ENCODE data around the gene GCNT2. TPM values are rescaled to one million over a fixed set of nuclear protein-coding genes. Genes with fewer than 3 reads are reported as not detected.

GCNT2 gene
- total RNA-seq, 1 donor from 2014 or later, result 21.2 TPM

DNA sequence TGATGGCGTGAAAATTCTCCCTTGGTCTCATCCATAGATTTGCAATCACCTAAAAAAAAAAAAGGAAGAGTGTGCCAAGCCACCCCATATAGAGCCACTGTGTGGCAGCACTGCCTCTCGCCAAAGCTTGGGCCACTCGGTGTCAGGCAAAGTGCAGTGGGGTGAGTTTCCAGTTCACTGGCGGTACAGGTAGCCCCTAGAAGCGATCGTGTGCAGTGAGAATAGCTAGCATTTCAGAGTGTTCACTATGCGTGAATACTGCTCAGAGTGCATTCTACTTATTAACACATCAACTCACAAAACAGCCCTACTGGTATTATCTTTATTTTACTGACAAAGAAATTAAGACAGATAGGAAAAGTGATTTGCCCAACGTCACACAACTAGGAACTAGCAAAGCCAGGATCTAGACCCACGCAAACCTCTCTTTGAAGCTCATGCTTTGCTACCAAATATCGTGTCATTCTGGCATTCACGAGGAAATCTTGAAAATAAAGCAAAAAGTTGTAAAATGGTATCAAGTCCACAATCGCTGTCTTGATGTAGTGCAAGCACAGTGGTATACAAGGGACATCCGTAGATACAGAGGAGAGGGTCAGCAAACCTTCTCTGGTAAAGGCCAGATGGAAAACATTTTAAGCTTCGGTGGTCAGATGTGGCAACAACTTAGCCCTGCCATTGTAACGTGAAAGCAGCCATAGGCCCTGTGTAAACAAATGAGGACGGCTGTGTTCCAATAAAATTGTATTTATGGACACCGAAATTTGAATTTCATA is 10.4 kb upstream of the GCNT2 start:
- H3K4me3 Mint-ChIP-seq, result peak overlapping the region; percentile 20

DNA sequence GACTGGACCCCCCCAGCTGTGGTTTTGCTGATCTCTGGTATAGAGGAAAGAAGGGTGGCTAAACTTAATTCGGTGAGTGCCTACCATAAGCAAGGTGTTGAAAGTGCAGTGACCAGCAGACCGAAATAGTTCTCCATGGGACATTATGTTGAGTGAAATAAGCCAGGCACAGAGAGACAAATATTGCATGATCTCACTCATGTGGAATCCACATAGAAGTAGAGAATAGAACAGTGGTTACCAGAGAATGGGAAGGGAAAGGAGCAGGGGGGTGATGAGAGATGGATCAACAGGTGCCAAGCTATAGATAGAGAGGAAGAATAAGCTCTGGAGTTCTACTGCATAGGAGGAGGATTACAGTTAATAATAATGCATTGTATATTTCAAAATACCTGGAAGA is 9.7 kb upstream of the GCNT2 start:
- Mint-ChIP-seq H3K27me3 (no peaks in the 10 kb centered on the region), H3K4me1 (ENCODE audit: unreplicated experiment) (peaks cover 14% of the 10 kb centered on the region), H3K4me3 (no peak overlapping the region), H3K27ac (peak overlapping the region; percentile 22), H3K9me3 (no peaks in the 10 kb centered on the region), H3K36me3 (no peaks in the 10 kb centered on the region)
- no peak for TF ChIP-seq CTCF (conservative IDR thresholded peaks at IDR 0.05)
- no peak for DNase-seq (ENCODE audit: extremely low spot score, unreplicated experiment)

More for the DNA sequence above, 10.4 kb upstream of the GCNT2 start:
- H3K36me3 Mint-ChIP-seq, result no peaks in the 10 kb centered on the region
- H3K9me3 Mint-ChIP-seq, result no peaks in the 10 kb centered on the region
- H3K4me1 Mint-ChIP-seq (ENCODE audit: unreplicated experiment), result peaks cover 14% of the 10 kb centered on the region
- peak overlapping the region; percentile 68 for H3K27ac Mint-ChIP-seq
- no peak for DNase-seq (ENCODE audit: extremely low spot score, unreplicated experiment)
- TF ChIP-seq CTCF (conservative IDR thresholded peaks at IDR 0.05), result peak; percentile 81
- H3K27me3 Mint-ChIP-seq, result no peaks in the 10 kb centered on the region

- Mint-ChIP-seq H3K27ac (no peak overlapping the region), H3K27me3 (no peaks in the 10 kb centered on the region), H3K36me3 (no peaks in the 10 kb centered on the region), H3K4me1 (ENCODE audit: unreplicated experiment) (peaks cover 14% of the 10 kb centered on the region), H3K4me3 (no peak overlapping the region), H3K9me3 (no peaks in the 10 kb centered on the region)
- no peak for DNase-seq (ENCODE audit: extremely low spot score, unreplicated experiment)
- TF ChIP-seq CTCF (conservative IDR thresholded peaks at IDR 0.05), result no peak
Measured at GRCh38 chr6:10513544-10513943, 7.6 kb upstream of the GCNT2 start.

DNA sequence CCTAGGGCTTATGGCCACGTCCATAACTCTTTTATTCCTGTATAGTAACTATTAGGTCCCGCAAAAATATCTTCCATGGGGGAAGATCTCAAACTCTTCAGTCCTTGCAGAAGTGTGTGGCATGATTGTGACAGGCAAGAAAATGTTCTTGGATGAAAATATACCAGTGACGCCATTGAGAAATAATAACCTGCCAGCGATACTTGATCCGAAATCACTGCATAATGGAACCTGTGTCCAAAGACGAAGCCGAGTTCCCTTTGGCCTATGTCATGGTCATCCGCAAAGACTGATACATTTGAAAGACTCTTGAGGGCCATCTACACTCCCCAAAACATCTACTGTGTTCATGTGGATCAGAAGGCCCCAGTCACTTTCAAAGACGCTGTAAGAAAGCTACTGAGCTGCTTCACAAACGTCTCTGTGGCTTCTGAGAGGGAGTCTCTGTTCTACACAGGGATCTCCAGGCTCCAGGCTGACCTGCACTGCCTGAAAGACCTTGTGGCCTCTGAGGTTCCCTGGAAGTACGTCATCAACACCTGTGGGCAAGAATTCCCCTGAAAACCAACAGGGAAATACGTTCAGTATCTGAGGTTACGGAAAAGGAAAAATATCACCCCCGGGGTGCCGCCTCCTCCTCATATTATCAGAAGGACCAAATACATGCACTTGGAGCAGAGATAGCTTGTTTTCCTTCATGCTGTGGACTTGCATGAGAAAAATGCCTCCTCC is 6.9 kb upstream of the GCNT2 start:
- no peak for TF ChIP-seq CTCF (conservative IDR thresholded peaks at IDR 0.05)
- Mint-ChIP-seq H3K27ac (no peak overlapping the region), H3K27me3 (no peaks in the 10 kb centered on the region)

GRCh38 chr6:10516953-10517352 is 4.2 kb upstream of the GCNT2 start:
- H3K36me3 Mint-ChIP-seq, result no peaks in the 10 kb centered on the region

More for the DNA sequence above, 6.9 kb upstream of the GCNT2 start:
- no peaks in the 10 kb centered on the region for H3K36me3 Mint-ChIP-seq
- no peaks in the 10 kb centered on the region for H3K9me3 Mint-ChIP-seq
- H3K4me1 Mint-ChIP-seq (ENCODE audit: unreplicated experiment), result peaks cover 19% of the 10 kb centered on the region
- no peak for DNase-seq (ENCODE audit: extremely low spot score, unreplicated experiment)
- H3K4me3 Mint-ChIP-seq, result no peak overlapping the region

More at GRCh38 chr6:10516953-10517352, 4.2 kb upstream of the GCNT2 start:
- Mint-ChIP-seq H3K4me3 (no peak overlapping the region), H3K9me3 (no peaks in the 10 kb centered on the region), H3K27ac (no peak overlapping the region), H3K4me1 (ENCODE audit: unreplicated experiment) (peaks cover 21% of the 10 kb centered on the region), H3K27me3 (no peaks in the 10 kb centered on the region)
- no peak for DNase-seq (ENCODE audit: extremely low spot score, unreplicated experiment)
- TF ChIP-seq CTCF (conservative IDR thresholded peaks at IDR 0.05), result no peak

Data from type B pancreatic cell (in vitro differentiated cells).